Erythroblast (primary cell): ENCODE results near the gene KRTAP21-2.

Source experiments
- DNase-seq, 2 experiments: peaks; one replicate each; lab custom pipeline; 2025; lab: John Stamatoyannopoulos, UW
- GATA1 ChIP-seq: IDR thresholded peaks from 2 replicates; pipeline ENCODE4 v1.6.1; 2011; ENCODE audit warnings: low read depth, mild to moderate bottlenecking, control low read depth, low read length, moderate library complexity
- POLR2A ChIP-seq: IDR thresholded peaks from 2 replicates; pipeline ENCODE4 v1.6.1; 2011; ENCODE audit warnings: mild to moderate bottlenecking, low read length

Gene KRTAP21-2

GRCh38 chr21:30714456-30714855, 32.6 kb downstream of the KRTAP21-2 start:
- TF ChIP-seq GATA1 (no peak), POLR2A (no peak)
- DNase-seq, result no peak

- TF ChIP-seq POLR2A, result no peak
- no peak for TF ChIP-seq GATA1
- no peak for DNase-seq
Observed at GRCh38 chr21:30713766-30714165, 33.3 kb downstream of the KRTAP21-2 start.

GRCh38 chr21:30710499-30710898, 36.6 kb downstream of the KRTAP21-2 start:
- TF ChIP-seq GATA1, result no peak
- DNase-seq, result no peak

- TF ChIP-seq POLR2A, result no peak
- TF ChIP-seq GATA1, result no peak
- DNase-seq, result no peak
Observed at GRCh38 chr21:30707409-30707808, 39.6 kb downstream of the KRTAP21-2 start.
